CD4-positive, alpha-beta T cell treated with Interleukin-15 for 1 hour (primary cell): ENCODE results near the gene ABCG1.

Experiments used
- DNase-seq: peaks from one replicate; pipeline ENCODE4 v3.0.0-alpha.2; 2020

Gene ABCG1

GRCh38 chr21:42272984-42273600, 54.2 kb downstream of the ABCG1 start:
- DNase-seq = no peak

DNA sequence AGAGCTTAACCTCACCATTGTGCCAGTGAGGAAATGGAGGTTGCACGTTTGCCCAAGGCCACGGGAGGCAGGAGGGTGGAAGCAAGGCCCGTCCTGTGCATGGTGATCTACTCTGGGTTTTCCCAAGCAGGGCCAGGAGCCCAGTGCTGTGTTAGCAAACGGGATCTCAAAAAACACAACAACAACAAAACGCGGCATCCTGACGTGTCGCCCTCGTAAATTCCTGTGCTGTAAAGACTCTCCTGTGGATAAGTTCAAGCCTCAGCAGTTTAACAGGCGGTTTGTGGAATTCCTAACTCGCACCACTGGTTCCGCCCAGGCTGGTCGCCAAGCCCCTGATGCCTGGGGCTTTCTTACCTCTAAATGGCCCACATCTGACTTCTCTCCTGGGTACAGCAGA, 57.1 kb downstream of the ABCG1 start:
- DNase-seq = no peak

DNA sequence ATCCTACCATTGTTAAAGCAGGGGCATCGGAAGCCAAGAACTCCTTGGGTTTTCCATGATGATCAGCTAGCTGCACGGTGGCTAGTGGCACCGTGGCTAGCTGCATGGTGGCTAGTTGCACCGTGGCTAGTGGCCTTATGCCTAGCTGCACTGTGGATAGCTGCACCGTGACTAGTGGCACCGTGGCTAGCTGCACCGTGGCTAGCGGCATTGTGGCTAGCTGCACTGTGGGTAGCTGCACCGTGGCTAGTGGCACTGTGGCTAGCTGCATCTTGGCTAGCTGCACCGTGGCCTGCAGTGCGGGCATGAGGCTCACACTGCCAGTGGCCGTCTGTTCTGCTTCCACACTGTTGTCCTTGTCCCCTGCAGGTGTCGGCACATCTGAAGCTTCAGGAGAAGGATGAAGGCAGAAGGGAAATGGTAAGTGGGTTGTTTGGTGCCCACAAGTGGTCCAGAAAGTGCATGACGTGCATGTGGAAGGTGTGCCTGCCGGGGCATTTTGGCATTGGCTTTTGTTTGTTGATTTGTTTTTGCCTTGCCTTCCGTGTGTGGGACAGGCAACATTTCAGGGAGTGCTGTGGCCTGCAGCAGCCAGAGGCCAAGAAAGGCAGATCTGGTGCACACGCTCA, 57.7 kb downstream of the ABCG1 start:
- DNase-seq = no peak

DNA sequence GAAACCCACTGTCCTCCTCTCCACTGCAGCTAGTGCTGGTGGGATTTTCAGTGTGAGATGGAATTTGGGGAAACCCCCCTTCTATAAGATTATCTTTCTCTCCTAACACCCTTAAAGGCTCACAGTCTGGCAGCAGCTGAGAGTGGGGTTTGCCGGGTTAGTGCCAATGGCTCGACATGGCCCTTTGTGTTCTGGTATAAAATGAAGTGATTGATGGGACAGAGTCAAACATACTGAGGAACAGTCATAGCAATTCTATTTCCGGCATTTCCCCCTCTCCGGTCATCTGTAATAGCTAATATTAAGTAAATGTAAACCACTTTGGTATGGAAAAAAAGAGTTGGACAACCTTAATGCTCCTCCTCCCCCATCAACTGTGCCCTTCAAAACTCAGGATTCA, 58.7 kb downstream of the ABCG1 start:
- DNase-seq = no peak

DNA sequence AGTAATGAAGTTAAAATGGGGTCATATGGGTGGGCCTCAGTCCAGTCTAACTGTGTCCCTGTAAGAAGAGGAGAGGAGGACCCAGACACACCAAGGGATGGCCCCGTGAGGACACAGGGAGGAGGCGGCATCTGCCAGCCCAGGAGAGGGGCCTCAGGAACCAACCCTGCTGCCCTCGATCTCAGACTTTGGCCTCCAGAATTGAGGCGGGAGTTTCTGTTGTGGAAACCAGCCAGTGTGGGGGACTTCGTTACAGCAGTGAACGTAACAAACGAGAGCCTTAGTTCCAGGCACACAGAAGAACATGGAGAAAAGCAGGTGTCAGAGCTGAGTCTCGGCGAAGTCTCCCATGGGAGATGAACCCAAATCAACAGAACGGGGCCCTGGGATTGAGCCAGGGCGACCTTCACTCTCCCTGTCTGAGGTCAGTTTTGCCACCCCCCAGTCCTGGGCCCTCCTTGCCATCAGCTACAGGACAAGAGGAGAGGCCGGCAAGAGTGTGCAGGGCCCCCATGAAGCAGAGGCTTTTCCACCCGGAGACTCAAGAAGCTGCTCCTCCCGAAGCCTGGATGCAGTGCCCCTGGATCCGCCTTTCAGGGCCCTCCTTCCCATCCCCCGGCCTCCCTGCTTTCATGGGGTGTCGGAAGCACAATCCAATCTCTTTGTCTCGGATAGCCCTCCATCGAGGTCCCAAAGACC, 59.7 kb downstream of the ABCG1 start:
- no peak for DNase-seq

- DNase-seq = no peak
These were observed 60.5 kb downstream of the ABCG1 start for GRCh38 chr21:42279341-42279871.

DNA sequence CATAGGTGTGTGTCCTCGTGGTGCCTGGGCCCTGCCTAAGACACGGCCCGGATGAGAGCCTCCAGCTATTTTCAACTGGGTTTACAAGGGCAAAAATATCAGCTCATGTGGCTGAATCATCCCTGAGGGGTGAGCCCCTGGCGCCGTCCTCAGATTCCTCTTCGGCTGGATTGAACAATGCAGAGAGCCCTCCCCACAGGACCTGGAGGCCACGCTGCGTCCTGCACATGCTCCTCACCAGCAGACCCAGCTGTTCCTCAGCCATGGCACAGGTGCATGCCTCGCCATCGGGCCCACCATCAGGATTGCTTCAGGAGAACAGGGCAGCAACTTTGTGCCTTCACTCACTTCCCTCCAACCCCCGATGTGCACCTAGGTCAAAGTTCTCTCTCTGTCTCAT, 60.9 kb downstream of the ABCG1 start:
- DNase-seq = no peak

DNA sequence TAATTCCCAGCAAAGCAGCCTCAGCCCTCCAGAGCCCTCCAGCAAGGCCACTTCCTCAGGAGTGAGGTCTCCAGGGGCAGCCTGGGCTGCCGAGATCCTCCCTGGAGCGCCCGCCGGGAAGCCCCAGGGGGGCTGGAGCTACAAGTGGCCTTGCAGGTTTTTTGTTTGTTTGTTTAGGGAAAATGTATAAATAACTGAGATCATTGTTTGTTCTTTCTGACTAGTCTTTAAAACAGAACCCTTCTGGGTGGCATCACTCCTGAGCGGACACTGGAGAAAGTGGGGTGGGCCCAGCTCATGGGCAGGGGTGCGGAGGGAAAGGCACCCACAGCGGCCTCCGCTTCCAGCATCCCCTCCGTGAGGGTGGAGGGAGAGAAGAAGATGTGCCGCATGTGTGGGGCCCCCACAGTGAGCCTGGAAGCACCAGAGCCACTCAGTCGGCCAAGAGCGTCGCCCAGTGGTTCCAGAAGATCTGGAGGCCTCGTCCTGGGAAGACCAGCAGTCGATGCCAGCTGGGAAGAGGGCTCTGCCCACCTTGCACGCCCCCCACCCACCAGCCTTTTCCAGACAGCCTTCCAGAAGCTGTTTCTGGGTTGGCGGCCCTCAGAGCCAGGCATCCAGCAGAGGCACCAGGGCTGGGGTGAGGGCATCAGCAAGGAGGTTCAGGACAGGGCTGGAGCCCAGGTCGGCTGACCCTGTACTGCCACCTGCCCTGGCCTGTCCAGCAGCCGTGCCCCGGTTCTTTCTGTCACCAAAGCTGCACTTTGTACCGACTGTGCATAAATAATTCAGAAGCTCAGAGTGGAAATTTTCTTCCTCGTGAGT, 61.6 kb downstream of the ABCG1 start:
- DNase-seq = no peak

DNA sequence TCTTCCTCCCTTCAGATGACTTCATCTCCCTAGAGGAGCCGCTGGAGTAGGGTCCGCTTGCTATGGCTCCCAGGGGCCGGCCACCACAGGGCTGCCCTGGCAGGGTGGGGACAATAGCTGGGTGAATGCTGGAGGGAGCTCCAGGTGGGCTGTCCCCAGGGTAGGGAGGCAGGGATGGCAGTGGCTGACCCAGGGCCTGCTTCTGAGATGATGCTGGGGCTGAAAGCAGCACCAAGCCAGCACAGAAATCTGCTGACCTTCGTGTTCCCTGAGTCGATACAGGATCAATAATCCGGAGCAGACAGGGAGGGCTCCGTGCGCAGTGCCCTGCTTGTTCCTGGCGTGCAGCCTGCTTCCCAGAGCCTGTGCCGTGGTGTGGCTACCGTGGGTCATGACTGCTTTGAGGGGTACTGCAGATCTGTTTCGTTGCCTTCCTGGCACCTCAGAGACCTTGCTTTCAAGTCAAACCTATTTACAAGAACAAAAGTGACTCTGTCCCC, 62.3 kb downstream of the ABCG1 start:
- no peak for DNase-seq

- DNase-seq = no peak
These were observed 63.1 kb downstream of the ABCG1 start for GRCh38 chr21:42282021-42282420.

- DNase-seq = no peak
These were observed 63.8 kb downstream of the ABCG1 start for GRCh38 chr21:42282715-42283114.

DNA sequence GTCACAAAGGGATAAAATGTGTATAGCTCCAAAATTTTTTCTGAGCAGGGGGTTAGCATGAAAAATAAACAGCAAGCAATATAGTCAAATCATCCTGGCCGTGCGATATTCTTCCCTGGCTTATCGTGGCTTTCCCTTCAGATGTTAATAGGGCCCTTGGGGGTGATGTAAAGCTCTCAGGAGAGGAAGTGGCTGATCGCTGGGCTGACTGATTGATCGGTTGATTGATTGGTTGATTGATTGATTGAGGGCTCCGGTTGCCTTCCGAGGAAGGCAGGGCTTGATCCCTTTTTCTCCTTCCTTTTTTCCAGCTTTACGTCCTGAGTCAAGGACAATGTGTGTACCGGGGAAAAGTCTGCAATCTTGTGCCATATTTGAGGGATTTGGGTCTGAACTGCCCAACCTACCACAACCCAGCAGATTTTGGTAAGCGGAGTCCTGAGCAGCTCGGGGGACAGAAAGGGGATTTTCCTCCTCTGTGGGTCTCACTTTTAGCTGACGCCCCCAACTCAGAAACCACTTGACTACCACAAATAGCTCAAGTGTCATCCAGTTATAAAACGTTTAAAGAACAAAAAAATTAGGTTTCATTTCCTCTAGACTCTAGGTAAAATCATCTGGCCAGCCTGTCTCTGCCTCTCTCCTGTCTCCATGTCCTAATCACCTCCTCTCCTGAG, 66.8 kb downstream of the ABCG1 start:
- DNase-seq = no peak

DNA sequence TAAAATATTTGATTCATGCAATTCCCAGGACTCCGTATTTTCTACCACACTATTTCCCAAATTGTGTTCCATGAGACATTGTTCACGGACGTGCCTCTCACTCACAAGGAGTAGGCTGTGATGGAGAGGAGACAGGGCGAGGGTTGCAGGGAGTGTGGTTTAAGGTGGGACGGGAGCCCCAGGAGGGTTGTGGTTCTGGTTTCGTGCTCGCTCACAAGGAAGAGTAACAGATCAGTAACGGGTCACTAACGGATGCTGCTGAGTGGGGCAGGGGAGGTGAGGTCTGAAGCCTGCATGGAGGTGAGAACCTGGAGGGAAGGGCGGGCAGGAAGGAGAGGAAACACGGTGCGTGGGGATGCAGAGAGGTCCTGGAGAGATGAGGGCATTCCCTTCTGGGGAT, 67.5 kb downstream of the ABCG1 start:
- no peak for DNase-seq

DNA sequence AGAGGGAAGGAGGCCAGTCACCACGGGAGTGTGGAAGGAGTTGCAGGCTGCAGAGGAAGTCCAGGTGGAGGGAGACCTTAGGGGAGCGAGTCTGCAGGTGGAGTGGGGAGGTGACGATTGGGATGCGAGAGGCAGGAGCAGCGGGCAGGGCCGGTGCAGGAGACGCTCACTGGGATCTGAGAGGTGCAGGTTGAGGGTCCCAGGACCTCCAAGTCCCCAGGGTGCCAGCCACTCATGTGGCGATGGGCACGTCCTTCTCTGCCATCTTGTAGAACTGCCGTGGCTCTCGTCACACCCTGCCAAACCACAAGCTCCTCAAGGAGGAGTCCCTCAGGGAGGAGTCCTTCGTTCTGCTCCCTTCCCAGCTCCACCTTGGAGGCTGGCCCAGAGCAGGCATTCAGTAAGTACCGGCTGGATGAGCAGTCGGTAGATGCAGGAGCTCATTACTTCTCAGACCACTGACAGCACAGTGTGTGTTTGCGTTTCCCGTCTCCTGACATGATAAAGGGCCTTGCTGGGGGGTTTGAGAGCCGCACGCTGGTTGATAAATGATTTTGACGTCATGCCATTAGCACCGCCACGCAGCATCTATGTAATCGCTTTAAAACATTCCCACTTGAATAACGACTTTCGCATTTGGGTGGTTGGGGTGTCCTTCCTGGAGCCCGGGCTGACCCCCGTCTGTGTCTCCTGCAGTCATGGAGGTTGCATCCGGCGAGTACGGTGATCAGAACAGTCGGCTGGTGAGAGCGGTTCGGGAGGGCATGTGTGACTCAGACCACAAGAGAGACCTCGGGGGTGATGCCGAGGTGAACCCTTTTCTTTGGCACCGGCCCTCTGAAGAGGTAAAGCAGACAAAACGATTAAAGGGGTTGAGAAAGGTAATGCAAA, 68.5 kb downstream of the ABCG1 start:
- no peak for DNase-seq

DNA sequence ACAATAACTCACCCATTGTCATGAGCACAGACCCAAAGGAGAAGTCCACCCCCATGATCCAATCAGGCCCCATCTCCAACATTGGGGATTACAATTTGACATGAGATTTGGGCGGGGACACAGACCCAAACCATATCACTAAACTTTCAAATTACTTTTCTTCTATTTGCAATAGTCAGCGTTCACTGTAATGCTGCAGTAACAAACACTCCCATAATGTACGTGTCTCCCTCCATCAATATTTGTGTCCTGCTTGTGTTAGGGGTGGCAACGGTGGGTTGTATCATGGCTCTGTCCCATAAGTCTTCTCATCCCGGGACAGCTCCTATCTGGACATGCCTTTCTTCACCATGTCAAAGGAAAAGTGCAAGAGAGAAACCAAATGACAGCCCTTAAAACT, 70.0 kb downstream of the ABCG1 start:
- DNase-seq = no peak

DNA sequence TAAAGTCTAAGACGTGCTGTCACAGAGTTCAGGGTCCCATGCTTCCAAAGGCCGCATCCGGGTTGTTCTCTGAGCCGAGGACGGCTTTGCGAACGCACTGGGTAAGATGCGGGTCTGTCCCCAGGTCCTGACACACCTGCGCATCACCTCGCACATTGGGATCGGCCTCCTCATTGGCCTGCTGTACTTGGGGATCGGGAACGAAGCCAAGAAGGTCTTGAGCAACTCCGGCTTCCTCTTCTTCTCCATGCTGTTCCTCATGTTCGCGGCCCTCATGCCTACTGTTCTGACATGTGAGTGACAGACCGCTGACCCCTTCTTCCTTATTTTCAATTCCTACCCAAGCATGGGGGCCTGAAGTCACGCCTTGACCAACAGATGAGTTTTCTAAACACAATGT, 71.0 kb downstream of the ABCG1 start:
- DNase-seq = peak; percentile 38

- DNase-seq = no peak
These were observed 71.6 kb downstream of the ABCG1 start for GRCh38 chr21:42290505-42290904.

GRCh38 chr21:42291003-42291750, 72.2 kb downstream of the ABCG1 start:
- DNase-seq = no peak

DNA sequence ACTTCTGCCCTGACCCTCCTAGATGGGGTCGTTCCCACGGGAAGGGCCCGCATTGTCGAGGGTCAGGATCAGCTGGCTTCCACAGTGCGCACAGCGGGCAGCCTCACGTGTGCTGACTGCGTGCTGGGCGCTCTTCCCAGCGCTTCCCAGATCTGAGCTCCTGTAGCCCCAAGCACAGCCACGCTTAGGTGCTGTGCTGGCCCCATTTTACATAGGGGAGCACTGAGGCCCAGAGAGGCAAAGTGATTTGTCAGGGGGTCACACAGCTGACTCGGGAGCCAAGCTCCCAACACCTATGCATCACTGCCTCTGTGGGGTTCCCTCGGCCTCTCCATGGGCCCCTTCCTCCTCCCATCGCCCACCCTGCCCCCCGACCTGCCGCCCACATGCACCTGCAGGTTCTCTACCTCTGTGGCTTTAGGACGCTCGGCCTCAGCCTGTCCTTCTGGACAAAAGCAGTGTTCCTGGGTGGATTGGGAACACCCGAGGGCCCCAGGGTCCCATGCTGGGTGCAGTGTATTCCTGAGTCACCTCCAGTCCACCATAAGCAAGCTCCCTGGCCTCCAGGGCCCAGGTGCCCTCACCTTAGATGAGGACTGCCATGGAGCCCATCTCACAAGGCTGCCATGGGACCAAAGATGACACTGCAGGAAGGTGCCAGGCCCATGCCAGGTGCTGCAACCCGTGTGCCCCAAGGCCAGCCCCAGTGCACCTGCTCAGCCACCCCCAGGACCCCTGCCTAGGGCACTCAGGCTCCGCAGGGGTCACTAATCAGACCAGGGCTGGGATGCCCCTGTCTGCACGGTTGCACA, 73.0 kb downstream of the ABCG1 start:
- DNase-seq = no peak
